Stimulated activated CD4-positive, alpha-beta T cell treated with anti-CD3 and anti-CD28 coated beads, Interleukin-4, amount 100 ng/mL, for 4 hours (primary cell): ENCODE data around the gene GCSAM.

Experiments used
- DNase-seq, 2 experiments: peaks; one replicate each; pipeline ENCODE4 v3.0.0-alpha.2; 2020

Gene GCSAM

DNA sequence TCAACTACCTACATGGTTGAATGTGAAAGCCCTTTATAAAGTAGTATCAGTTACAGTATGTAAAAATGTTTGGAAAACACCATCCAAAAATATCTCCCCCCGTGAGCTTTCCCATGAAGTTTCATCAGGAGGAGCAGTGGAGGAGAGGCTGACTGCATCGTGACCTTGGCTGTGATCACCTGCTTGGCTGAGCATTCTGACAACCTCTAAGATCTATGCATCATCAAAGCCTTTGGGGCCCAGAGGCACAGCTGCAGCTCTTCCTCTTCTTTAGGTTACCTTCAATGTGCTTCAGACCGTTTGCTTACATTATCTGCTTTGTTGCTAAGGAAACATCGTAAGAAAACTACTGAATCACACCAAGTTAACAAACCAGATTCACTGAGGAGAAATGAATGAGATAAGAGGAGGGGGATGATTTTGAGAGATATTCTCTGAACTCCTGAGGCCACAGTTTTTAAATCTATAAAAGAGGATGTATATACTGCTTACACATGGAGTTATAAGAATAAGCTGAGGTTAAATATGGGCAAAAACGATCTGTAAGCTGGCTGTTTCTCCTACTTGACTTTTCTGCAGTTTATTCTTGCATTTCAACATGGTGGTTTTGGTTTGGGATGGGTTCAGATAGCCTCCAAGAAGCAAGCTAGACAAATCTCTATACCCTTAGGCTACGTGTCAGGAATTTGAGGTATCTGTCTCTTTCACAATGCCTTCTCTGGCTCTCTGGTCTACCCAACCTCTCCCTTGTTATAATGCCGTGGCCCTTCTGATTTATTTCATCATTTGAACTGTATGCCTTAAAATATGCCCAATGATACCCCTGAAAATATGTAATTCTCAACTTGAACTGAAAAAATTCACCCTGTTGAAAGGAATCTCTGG lies 4.0 kb downstream of the GCSAM start:
- DNase-seq: peak; percentile 15 to 62

DNA sequence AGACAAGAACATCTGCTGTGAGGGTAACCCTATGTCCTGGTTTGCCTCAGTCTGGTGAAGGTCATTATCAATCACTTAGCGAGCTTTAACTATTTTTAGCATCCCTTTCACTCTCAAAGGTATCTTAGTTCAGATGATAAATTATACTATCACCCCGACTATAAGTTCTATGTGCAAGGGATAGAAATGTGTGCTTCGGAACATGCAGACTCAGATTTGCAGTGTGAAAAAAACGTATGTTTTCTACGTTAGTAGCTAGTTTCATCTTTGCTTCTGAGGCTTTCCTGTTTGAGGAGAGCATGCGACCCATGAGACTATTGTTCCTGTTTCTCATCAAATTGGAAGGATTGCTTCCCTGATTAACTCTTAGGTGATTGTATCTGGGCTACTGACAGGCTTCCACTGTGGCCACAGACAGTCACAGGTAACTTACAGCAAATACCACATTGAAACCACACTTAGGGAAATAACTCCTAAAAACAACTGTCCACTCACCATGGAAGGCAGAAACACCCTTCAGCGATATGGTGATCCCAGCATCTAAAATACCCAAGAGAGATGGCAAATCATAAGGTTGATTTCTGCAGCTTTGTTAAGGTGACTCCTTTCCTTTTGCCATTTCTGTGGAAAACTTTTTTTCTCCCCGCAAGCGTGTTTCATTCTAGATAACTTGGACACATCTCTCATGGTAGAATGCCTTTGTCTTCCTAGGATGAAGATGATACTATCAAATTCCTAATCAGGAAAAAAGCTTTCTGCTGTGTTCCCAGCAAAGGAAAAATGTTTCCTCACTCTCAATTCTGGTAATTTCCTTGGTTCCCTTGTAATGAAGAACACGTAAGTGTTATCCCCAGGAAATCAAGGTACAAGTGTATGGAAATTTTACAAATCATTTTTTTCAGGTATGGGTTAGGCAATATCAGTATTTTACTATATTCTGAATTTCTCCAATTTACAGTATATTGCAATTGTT lies 5.2 kb downstream of the GCSAM start:
- DNase-seq: no peak

DNA sequence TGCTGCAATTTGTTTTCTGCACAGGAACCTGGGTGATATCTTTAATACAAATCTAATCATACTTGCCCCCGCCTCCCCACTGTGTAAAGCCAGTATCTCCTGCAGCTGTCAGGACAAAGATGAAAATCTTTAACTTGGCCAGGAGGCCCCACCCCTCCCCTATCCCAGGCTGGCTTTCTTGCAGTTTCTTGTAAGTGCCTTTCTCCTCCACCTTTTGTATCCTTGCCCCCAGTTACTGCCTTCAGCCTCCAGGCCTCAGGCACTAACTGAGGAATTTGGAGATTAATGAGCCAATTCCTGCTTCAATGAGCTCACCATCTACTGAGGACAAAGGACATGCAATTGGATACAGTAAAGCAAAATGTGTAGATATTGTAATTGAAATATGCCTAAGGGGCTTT lies 6.5 kb downstream of the GCSAM start:
- DNase-seq: no peak

DNA sequence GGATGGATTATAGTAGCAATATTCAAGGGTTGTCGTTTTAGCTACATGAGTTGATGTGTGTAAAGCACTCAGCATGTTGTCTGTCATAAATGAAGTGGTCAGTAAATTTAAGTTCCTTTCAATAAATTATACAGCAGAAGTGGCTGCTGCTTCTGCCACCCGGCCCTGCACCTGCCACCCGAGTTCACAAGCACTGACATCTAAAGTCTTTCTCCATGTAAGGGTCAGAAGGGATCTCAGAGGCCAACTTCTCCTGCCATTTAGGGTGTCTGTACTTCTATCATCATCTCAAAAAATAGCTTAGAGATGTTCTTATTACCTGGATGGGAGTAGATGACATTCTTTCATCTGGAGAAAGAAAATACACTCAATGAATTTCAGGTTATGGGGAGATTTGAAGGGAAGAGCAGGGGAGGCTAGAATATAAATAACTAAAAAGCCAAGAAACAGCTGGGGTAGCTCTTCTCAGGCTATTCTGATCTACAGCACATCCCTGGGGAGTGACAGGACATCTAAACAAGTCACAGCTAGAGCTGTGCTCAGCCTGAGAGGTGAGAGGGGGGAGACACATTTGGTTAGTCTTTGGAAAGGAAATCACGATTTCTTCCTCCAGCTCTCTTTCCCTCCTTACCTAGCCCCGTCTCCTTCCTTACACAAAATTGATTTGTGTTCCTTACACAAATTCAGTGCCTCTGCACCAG lies 8.0 kb downstream of the GCSAM start:
- DNase-seq: no peak

DNA sequence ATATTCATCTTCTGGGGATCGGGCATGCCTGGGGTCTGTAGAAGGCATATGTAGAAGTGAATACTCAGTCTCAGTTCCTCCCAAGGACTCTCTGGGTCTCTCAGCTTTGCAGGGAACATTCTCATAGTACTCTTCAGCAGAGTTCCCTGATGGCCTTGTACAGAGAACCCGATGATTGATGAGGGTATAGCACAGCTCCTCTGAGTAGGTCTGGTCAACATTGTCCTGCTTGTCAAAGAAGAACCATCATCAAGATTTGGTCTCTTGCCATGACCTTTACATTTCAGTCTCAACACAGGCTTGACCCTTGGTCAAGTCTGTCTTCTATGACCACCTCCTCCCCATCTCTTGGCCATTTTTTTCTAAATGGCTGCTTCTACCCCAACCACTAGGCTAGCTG lies 9.5 kb downstream of the GCSAM start:
- DNase-seq: no peak

DNA sequence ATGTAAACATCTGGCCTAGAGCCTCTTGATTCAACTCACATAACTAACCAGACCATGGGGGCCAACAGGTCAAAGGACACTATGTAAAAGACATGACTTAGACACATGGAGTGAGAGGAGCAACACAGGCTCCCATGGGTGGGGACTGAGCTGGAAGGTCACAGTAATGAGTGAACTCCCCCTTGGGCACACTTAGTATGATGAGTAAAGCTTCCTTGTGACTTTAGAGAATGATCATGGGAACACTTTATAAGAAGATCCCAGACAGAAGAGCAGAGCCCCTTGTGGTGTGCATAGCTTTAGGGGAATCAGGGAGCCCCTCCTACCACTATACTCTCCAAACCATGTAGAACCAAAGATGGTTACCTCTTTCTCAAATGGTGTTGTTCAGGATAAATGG lies 10.2 kb downstream of the GCSAM start:
- no peak for DNase-seq

DNA sequence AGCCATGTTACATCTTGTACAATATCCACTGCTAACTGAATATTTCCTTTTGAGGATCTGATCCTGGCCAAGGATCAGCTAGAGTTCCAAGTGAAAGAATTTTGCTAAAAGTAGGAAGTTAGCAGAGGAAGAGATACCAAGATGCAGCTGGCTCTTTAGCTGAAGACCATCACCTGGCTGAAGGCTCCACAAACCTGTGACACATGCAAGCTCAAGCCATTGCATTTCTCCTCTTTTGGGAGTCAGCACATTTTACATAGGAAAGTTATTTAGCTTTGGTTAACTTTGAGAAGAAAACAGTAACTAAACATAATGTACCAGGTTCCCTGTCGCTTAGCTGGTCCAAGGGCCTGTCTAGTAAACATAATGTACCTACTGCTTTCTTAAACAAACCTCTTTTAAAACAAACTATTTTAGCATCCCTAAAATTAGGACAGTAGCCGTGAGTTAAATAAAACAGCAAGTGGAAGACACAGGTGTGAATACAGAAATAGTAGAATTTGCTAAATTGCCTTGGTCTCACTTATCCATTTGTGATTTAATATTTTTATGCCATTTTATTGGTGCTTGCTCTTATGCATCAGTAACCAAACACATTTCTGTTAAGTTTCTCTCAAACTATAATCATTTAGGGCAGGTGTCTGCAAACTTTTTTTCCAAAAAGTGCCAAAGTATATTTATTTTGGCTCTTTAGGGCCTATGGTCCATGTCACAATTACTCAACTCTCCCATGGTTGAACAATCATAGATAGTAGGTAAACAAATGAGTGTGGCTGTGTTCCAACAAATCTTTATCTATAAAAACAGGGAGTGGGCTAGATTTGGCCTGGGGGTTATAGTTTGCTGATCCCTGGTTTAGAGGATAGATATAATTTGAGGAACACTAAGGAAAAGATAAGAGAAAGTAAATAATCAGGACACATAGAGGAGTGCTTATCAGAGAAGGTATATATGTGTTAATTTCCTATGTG lies 11.2 kb downstream of the GCSAM start:
- no peak for DNase-seq

DNA sequence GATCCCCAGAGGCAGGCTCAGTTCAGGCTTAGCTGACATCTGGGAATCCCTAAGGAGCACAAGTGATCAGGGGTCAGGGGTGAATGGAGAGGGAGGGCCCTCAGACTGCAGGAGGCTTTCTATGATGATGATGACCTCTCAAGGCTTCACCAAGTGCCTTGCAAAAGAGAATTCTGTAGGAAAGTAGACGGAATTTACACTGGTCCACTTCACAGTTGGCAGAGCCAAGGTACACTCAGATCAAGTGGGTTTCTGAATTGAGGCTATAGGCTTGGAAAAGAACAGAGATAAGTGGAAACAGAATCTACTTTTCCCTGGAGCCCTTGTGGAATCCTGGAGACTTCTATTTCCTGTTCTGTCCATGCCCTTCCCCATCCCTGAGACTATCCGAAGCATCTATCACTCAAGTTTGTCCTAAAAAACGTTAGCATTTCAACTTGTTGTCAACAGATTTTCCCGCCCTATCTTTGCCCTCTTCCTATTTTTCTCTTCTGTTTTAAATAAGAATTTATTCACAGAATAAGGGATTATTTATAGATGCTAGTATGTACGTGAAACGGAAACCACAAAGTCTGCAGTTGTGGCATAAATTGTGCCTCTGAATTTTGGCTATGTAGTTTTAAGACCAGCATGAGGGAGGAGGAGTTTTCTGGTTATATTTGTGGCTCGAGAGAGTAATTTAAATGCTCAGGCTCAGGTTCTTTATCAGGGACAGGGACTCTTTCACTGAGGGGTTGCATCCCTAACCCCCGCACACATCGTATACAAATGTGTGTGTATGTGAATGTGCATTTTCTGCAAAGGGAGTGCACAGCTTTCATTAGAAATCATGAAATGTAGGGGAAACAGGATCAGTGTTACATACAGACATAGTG lies 12.8 kb downstream of the GCSAM start:
- no peak for DNase-seq

DNA sequence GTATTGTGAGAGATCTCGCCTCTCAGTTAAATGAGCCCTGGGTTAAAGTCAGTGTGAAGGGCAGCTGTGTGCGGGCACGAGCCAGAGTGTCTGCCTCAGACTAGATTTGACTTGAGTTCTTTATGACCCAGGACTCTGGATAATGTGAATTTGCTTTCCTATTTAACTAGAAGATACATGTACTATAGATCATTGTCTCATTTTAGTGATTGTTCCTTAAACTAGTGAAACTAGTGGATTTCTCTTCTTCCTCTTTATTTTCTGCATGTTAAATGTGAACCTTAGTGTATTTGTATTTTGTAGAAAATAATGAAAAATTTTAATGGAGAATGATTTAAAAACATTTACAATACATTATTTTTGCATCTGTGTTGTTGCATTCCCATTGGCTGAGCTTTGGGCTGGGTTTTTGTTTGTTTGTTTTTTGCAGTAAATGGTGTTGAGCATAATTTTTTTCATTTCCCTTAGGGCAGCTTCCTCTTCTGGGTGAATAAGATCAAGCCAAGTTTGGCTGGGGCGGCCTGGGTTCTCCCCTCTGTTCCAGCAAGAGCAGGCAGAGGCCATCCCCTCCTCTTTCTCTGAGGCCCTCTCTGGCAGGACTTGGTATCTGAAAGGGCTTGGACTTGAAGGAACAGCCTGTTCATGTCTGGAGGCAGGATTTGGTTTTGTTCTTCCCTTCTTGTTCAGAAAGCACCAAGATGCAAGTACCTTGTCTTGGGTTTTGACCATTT lies 15.0 kb downstream of the GCSAM start:
- DNase-seq: no peak

DNA sequence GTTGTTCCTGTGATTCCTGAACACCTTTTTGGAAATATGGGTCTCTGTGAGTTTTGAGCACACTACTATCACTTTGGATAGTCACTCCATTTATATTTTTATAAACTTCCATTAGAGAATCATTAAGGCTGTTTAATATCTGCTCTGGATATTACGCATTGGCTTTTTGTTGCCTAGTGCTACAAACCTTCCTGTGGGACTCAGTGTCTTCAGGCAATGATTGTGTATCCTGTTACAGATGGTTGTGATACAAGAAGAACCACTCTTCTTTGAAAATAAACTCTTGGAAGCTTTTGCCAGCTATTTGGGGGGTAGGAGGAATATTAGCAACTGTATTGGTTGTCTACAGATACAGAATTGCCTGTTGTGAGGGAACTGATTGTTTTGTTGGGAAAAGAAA lies 15.6 kb downstream of the GCSAM start:
- DNase-seq: no peak

DNA sequence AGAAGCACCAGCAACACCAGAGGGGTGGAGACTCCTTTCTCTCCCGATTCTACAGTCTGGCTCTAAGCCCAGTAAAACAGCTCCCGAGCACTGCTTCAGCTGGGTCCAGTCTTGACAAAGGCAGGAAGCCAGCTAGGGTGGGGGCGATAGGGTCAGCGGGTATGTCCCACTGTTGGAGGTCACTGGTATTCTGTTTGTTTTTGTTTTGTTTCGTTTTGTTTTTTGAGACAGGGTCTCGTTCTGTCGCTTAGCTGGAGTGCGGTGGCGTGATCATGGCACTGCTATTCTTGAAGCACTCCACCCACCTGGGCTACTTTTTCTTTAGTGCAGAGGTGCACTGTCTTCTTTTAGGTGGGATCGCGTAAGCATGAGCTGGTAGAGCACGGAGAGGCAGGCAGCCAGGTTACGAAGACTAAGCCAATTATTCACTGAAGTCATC lies 16.3 kb downstream of the GCSAM start:
- DNase-seq: no peak

DNA sequence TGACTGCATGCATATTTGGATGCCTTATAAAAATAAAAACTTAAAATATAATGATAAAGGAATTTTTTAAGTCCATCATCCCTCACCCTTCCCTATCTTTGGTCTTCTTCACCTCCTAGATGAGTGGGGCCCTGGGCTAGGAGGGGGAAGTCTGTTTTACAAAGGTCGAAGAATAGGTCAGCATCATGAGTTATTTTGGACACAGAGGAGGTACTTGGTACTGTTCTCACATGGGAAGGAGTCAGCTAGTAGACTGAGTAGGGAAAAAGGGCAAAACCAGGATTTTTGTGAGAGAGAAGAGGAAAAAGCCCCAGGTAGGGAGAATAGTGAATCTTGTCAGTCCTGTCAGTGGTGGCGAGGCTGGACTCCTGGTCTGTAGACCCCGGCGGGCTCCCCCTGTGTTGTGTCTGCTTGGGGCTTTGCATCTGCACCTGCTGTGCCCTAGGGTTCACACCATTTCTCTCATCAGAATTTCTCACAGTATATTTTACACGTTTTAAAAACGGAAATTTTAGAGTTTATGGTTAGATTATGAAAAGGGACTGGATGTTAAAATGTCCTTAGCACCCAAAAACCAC lies 17.2 kb downstream of the GCSAM start:
- no peak for DNase-seq

DNA sequence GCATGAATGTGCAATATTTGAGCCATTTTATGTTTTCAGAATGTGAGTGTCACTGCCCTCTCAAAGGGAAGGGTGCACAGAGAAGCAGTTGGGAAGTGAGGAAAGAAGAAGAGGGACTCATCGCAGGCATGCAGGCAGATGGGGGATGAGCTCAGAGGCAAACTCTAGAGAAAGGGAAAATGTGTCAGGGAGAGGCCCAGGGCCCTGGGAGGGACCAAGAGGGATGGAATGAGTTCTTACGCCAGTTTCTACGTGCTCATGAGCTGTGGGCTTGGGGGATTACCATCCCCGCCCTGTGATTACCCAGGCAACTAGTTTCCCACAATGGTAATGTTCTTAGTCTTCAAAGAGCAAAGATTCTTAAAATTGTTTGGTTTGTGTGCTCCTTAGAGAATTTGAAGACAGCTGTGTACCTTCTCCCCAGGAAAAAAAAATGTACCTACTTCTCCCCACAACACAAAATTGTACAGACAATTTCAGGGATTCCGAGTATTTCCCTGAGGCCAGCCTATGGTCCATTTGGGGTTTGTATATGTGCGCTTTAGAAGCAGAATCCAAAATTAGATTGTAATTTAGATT lies 17.8 kb downstream of the GCSAM start:
- no peak for DNase-seq

DNA sequence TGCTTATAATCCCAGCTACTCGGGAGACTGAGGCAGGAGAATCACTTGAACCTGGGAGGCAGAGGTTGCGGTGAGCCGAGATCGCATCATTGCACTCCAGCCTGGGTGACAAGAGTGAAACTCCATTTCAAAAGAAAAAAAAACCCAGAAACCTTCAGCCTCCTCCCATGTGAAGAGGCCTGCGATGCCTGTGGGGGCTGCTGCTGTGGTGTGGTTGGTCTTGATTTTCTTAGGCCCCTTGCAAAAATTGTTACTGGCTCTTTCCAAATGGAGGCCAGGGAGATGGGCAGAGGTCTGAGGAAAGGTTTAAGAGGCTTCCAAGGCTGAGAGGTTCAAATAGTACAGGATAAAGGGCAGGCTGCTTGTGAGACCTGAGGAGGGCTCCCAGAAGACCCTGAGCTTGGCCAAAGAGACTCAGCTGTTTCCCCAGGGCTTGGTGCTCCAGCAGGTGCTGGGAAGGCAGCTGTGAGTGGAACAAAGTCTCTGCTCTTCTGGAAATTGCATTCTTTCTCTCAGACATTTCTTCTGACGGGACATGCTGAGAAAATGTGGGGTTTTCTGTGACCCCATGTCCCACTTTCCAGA lies 18.4 kb downstream of the GCSAM start:
- DNase-seq: no peak

DNA sequence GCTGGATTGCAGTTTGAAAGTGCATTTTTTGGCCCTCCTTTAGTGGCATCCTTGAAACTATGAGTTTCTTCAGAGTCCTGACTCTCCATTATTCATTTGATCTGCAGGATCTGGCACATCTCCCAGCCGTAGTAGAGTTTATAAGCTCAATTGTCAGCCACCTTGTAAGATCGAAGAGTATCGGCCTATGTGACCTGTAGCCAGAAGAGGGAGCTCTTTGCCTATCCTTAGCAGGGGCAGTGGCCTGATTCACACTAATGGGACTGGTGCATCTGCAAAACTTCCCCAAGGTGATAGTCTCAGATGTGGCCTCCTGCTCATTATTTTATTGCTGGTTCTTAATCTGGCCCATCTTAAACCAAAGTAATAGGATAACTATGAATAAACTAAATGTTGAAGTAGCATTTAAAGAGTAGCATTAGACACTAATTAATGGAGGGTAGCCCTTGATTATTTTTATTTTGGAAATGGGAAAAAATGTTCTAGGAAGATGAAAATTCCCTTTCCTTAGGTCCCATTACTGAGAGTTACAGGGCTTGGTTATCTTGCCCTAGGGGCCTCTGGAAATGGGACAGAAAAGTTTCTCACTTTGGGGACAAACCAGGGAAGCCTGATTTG lies 21.2 kb downstream of the GCSAM start:
- DNase-seq: peak; percentile 25 to 62

DNA sequence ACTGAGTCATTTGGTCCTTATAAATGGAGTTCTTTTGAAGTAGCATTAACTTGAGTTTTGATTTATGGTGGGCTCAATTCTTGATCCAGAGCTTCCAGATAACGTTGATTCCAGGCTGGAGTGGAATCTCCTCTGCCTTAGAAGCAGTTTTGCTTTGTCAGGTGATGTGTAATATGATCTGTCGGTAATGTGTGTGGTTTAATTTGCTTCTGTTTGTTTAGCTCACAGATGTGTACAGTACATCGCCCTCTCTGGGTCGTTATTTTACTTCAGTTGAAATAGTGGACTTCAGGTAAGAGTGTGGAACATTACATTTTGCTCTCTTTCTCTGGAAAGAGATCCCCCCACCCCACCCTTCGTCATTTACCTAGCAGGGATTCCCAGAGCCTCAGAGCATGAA lies 23.7 kb downstream of the GCSAM start:
- DNase-seq: no peak

DNA sequence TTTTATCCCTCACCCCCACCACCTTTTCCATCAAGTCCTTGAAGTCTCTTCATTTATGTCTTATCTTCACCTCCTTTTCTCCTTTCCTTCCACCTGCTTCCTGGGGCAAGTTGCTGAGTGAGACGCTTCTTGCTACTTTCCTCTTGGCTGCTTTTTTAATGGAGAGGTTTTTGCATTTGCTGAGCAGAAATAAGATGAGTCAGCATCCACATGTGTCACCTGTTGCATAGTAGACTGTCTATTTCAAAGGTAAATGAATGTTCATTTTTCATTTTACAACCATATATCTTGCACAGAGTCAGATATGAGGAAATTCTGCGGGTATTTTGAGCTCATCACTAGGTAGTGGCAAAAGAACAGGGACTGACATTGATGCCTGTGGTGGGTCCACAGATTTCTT lies 28.3 kb downstream of the GCSAM start:
- DNase-seq: no peak

DNA sequence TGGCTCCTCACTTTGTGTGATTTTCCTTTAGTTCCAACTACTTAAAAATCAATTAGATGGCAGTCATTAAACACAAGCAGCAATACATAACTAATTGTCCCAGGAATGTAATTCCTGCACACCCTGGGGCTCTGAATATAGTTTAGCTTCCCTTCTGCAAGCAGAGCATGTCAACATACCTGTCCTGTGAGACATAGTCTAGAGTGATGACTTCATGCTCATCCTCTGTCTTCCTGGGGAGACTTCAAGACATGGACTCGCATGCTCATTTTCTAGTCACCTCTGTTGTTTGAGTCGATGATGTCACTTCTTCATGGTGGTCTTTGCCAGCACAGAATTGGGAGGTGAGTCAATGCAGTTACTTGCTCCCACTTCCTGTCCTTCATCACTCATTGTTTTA lies 31.1 kb downstream of the GCSAM start:
- DNase-seq: no peak
